HG03066 (cell line): ENCODE results near the gene BCR.

Source experiments
- ATAC-seq: cut with Tn5 transposase; IDR thresholded peaks from one replicate; pipeline ENCODE4 v1.9.1; 2021; ENCODE audit warnings: low read depth; ENCODE audit not compliant: unreplicated experiment

BCR gene

DNA sequence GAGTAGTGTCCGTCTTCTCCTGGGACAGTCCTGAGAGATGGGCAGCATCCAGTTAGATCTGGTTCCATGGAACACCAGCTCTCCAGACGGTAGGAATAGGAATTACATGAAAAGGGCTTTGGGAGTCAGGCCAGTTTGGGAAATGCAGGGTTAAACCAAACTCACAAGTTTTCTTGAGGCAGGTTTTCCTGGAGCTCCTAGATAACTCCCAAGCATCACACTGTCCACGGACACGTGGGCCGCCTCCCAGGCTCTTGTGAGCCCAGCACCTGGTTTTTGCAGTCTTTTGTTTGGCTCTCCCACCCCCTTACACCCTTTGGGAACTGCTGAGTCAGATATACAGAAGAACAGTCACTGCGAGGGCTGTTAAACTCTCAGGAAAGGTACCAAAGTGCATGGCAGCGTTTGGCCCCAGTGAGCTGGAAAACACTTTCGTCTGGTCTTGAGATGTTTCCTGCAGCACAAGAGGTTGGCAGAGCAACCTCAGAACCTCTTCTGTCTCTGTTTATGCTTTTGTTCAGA is 90.0 kb downstream of the BCR start:
- ATAC-seq = no peak

GRCh38 chr22:23270798-23271596 is 90.7 kb downstream of the BCR start:
- ATAC-seq = no peak

DNA sequence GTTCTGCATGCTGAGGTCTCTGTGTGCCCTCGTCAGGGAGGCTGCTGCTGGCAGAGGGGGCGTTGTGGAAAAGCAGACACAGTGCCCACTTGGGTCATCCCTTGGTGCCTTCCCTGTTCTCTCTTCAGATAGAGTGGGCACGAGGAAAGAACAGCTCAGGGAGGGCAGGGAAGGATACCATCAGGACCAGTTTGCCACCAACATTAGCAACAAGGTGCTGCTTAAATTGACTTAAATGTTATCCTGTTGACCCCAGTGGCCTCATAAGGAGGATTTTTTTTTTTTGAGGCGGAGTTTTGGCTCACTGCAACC is 91.2 kb downstream of the BCR start:
- no peak for ATAC-seq

- no peak for ATAC-seq
These were observed 92.1 kb downstream of the BCR start for GRCh38 chr22:23272371-23272770.

DNA sequence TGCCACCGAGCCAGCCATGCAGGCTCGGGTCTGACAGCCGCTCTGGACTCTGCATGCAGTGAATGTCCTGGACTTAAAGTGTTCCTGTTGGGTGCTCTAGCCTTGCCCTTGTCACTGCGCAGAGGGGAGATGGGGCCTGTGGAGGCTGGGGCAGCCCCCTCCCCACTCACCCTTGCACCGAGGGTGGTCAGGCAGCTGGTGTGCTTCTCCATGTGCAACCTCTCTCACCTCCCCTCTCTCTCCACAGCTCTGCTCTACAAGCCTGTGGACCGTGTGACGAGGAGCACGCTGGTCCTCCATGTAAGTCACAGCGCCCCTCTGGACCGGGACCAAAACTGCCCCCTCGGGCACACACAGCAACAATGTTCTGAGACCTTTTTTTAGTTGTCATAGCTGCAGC is 92.5 kb downstream of the BCR start:
- no peak for ATAC-seq

- ATAC-seq = no peak
These were observed 93.3 kb downstream of the BCR start for GRCh38 chr22:23273445-23274145.

DNA sequence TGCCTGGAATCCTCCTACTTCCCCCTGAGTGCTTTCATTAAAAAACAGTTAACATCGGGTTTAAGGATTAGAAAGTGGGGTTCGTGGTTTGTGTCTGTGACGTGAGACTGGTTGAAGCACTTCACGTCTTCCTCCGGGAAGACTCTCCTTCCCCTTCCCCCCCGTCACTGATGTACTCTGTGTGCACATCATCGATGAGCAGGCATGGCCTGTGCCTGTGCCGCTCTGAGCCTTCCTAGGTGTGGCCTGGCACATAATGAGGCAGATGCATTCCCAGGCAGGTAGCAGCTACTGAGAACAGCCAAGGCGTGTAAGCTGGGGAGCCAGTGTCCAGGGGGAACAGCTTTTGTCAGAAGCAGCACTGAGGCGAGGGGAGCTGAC is 93.8 kb downstream of the BCR start:
- ATAC-seq = no peak

DNA sequence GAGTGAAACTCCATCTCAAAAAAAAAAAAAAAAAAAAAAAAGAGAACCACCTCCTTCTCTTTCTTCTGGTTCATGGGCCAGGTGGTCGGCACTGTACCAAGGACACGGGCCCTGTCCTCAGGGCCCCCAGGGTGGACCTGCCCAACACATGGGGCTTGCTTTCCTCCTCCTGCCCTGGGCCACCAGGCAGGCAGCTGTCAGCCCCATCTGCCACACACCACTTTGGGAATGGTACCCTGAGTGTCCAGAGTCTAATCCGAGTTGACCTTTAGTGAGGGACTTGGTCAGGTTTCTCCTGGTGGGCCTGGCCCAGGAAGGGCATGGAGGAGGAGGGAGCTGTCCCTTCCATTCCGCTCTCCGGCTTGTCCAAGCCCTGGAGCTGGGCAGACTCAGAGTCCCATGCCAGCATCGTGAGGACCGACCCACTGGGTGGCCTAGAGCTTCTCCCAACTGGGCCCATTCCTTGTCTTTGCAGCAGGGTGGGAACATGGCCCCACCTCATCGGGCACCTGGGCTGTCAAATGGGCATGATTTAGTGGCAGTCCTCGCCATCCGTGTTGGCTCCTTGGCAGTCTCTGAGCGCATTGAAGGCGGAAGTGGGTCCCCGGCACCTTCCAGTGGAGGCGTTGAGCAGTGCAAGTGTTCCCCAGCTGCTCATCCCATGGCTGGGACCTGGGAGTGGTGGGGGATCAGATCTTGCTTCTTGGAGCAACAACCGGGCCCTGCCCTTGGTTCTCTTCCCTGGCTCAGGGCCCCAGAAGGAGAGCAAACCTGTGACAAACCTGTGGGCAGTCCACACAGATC is 94.8 kb downstream of the BCR start:
- no peak for ATAC-seq

DNA sequence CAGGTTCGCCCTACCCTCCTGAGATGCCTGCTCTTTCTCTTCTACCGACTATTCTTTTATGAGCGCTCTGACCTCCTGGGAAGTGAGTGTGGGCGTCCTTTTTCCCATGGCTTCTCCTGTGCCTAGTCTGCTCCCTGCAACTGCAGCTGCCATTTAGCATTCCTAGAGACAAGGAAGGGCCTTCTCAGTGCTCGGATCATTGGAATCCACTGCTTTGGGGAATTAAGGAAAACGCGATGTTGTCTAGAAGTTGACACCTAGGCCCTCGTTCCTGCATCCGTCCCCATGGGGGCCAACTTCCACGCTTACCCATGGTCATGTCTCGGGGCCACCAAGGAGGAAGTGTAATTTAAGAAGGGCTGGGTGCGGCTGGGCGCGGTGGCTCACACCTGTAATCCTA is 95.4 kb downstream of the BCR start:
- ATAC-seq = no peak

DNA sequence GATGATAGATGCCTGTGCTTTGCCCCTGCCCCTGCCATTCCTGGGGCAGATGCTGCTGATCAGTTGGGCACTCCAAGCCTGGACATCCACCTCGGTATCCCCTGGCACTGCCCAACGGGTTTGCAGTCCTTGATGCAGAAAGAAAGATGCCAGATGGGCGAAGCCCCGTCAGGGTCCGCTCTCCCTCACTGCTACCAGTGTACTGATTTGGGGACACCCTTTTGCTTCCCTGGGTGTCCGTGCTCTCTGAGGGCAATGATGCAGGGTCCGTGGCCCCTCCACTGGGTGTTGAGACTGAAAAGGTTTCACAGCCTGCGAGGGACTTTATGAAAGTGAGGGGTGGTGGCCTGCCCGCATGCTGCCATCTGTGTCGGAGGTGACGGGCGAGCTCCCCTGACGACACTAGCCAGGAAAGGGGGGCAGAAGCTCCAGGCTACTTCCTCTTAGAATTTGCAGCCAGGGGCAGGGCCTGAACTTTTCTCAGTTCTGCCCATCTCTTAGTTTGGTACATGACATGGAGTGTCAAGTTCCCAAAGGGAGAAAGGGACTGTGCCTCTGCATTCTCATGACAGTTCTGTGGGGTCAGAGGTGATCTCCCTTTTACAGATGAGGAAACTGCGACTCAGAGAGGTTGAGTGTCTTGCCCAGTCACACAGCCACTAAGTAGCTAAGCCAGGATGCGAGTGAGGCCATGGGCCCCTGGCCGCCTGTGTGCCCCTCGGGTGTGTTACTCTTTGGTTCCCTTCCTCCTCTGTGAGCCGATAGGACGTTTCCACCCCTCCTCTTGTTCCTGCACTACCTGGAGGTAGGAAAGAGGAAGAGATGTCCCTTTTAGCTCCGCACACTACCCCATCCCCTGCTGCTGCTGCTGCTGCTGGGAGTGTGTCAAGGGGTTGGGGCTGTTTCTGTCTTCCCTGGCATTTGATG is 96.6 kb downstream of the BCR start:
- ATAC-seq = no peak

DNA sequence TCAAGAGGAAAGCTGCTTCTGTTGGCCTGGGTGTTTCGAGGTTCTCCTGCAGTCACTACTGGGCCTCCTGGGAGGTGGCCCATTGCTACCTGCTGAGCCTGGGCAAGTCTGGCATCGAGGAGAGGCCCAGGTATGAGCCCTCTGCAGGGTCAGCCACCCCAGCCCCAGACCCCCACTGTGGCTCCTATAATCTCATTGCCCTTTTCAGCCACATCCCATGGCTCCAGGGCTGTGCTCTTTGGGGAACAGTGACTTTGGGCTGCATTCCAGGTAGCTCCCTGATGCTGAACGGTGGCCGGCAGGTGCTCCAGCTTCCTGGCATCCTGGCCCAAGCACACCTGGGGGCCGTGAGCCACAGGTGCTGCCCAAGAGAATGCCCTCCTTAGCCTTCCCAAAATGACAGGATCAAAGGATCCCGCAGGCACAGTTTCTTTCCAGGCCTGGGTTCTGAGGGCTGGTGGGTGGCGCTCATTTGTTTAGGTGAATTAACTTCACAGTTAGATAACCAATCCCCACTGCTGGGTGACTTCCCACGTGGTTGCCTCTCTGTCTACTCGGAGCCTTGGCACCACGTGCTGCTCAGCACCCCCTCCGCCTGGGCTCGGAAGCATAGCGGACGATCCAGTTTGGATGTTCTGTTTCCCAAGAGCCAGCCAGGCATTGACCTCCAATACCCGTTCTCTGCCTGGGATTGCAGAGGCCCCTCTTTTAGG is 97.4 kb downstream of the BCR start:
- ATAC-seq = no peak

DNA sequence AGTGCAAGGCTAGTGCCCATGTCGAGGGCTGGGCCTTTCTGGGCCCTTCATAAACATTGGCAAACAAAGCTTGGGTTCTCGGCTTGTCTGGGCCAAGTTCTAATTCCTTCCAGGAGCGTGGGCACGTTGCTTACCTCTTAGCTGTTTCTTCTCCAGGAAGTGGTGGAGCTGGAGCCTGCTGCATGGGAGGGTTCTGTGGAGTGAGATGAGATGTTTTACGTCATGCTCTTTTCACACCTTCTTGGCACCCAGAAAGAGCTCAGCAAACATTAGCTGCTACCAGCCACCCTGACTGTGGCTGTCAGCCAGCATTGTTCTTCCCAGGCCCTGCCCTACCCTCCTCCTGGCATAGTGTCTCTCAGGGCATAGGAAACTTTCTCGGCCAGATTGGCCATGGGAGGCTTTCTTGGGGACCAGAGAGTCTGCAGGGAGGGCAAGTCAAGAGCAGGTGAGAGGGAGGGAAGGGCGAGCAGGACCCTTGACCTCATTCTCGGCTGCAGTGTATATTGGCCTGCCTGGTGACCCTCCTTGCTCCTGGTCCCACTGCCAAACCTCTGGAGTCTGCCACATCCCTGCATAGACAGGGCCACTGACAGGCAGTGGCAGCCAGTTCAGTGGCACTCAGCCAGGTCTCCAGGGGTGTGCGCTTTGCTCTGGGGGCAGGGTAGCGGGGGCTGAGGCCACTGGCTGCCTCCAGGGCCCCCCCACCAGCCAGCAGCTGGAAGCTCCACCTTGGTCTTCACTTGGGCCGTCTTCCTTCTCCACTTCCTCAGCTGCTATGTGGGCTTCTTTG is 98.8 kb downstream of the BCR start:
- ATAC-seq = no peak

- ATAC-seq = no peak
These were observed 99.5 kb downstream of the BCR start for GRCh38 chr22:23279781-23280180.

DNA sequence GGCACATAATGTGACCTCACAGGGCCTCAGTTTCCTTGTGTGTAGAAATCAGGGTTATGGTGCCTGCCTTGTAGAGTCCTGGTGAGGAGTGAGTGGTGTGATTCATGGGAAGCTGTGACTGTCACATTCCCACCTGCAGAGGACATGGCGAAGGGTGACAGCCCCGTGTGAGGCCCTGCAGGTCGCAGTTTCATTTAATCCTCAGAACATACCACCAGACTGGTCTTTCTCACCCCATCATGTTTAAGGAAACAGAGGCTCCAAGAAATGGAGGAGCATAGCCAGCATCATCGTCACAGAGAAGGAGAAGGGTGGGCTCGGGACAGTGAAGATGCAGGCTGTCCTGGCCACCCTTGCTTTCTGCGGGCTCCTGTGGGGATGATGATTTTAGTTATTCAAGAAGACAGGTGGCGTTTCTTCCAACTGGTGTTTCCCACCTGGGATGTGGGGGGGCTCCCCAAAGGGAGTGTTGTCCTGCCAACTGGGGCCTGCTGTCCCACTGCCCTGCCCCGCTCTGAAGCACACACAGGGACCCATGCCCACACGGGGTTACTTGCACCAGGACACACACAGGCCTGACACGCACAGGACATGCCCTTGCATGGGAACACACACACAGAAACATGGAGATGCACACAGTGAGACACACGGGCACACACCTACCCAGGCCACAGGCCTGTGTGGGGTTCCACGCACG is 100.2 kb downstream of the BCR start:
- ATAC-seq = no peak

DNA sequence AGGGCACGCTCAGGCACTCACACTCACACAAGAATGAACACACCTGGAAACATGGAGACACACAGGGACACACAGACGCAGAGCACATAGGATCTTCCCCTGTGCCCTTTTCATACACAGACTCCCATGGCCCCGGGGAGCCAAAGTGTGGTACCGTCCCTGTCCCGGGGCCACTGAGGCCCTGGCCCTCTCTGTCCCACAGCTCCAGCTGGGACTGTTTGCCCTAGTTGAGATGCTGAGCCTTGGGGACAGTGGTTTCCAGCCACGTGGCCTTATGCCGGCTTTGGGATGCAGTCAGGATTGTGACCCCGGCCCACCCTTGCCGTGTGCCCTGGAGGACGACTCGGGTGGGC is 100.7 kb downstream of the BCR start:
- ATAC-seq = no peak

DNA sequence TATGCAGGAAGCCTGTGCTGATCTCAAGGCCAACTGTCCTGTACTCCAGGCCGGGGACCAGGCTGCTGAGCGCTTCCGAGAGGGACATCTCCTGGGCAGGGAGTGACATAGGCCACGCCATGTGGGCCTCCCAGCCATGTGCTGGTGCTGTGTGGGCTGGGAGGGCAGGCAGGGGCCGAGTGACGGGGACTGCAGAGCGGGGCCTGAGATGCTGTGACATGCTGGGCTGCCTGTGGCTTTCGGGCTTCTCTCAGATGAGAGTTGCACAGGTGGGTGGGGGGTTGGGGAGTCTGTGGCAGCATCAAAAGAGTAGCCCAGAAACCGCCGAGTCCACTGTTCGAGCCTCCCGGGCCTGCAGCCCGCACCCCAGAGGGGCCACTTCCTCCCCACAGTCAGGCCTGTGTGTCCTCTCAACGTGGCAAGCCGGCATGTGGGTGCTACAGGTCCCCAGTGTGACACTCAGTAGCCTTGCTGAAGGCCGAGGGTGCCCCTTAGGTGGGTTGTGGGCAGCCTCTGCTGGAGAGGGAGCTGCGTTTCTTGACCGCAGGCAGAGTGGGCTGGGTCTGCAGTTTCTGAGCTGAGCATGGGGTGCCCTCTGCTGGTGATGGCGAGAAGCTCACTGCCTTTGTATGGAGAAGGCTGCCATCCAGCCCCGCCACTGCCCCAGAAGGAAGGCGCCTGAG is 101.2 kb downstream of the BCR start:
- ATAC-seq = no peak

DNA sequence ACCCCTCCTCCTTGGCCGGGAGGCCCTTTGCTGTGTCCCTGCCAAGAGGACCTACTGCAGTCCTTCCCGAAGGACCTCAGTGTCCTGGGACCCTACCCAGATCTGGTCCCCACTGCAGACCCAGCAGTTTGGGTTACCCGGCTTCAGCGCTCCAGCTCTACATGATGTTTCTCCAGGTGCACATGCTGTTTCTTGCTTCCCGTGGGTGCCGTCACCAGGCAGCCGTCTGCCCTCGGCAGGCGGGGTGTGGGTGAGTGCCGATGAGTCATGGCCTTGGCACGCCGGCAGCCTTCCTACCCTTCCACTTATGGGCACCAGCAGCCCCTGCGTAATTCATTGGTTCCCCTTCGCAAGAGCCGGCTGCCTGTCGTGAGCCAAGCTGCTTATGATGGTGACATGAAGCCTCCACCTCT is 101.8 kb downstream of the BCR start:
- no peak for ATAC-seq

DNA sequence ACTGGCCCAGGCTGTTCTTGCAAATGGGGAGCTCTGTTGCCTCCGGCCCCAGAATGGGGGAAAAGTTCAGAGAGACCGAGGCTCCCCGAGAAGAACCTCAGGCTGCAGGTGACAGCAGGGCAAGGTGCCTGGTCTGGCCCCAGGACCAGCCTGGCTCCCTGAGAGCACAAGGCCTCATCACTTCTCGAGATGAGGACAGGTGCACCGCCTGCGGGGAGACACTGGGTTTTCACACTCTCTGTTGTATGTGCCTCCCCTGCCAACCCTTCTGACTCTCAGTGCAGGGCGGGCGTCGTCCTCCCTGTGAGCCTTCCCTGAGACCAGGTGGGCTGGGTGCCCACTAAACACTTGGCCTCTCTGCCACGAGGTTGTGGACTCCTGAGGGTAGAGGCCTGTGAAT is 102.2 kb downstream of the BCR start:
- no peak for ATAC-seq
